Diencephalon (tissue), 1 donor: ENCODE data around the gene NUDT7. TPM values are rescaled to one million over a fixed set of nuclear protein-coding genes. Genes with fewer than 3 reads are reported as not detected.

ENCODE experiments used
- total RNA-seq: library from RNA; depleted of rRNA; stranded (reverse); fragments of >200 nt; gene quantifications from one replicate; pipeline ENCODE4 v1.2.3, GENCODE V29; 2014

Gene NUDT7
- total RNA-seq: 3.7 TPM

DNA sequence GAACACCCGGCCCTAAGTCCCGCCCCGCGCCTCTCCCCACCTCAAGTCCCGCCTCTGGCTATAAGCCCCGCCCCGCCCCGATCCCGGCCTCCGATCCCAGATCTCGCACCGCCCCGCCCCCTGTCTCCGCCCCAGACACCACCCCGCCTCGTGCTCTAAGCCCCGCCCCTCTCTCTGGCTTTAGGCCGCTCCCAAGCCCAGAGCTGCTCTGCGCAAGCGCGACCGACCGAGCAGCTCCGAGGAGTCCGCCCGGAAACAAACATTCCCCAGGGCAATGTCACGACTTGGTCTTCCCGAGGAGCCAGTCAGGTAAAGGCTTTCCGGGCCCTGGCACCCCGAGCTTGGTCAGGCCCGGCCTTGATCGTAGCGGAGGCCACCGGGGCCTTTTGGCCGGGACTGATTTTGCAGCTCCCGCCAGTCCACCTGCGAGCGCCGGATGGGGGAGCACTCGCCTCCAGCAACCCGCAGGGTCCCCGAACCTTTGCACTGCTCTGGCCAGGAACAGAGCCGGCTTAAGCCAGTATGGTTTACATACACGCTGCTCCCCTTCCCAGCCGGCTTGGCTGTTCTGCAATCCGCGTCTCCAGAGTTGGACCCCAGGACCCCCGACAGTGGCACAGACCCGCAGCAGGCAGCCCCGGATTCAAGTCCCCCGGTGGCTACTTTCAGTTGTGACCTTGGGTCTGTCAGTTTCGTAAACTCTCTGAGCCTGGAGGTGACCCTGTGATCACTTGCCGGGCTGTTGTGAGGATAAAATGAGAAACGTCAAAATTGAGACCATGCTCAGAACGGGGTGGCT lies at the start of gene NUDT7:
TSS of gene NUDT7 (plus strand) at position 206 of the 799 bp plus-strand sequence. CDS start at position 275, 69 bp downstream.

DNA sequence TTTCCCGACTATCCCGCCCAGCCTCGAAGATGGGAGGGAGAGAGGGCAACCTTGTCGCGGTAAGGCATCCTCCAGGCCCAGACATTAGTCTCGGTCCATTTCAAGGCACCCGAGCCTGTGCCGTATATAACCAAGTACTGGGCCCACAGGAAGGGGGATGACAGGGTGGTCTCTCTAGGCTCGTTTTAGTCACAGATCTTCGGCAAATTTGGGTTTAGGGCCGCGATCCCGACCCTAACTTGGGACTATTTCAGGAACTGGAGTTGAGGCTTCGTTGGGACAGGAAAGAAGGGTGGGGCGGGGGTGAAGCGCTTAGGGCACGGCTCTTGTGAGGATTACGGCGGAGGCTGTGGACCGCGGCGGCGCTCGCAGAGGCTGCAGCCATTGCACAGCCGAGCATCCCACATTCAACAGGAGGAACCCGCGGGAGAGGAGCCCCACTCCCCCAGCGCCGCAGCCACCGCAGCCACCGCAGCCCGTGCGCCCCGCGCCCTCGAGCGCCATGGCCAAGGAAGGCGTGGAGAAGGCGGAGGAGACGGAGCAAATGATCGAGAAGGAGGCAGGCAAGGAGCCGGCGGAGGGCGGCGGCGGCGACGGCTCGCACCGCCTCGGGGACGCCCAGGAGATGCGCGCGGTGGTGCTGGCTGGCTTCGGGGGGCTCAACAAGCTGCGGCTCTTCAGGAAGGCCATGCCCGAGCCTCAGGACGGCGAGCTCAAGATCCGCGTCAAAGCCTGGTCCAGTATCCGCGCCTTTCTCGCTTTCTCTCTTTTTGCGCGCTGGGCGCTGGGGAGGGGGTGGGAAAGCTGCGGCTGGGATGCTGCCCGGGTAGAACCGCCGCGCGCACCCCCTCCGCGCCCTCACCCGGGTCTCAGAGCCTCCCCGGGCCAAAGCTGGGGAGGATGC lies 66.1 kb downstream of the NUDT7 start, which contains the start of gene VAT1L:
TSS of gene VAT1L (plus strand) at position 384 of the 904 bp plus-strand sequence. CDS start at position 503, 119 bp downstream.

Other genes with a start within 250 kb of the NUDT7 start
- 89.0 TPM for gene VAT1L, start 66.0 kb downstream of the NUDT7 start, total RNA-seq